ENCODE measurements around the gene ATAD3A.
"Not testable (repeated sequence)": the region's sequence is repeated elsewhere in the genome, so short reads cannot be mapped to it uniquely, and the experiment has no call there.

Gene ATAD3A

GRCh38 chr1:1489861-1490260 is 22.1 kb upstream of the ATAD3A start:
- DNase-seq (ENCODE audit: low read depth) = no peak

- no peak for DNase-seq (ENCODE audit: low read depth)
These were observed 21.2 kb upstream of the ATAD3A start for GRCh38 chr1:1490633-1491230.

GRCh38 chr1:1491601-1492000 is 20.4 kb upstream of the ATAD3A start:
- DNase-seq (ENCODE audit: low read depth) = no peak

- not testable (repeated sequence) for DNase-seq (ENCODE audit: low read depth)
These were observed 17.7 kb upstream of the ATAD3A start for GRCh38 chr1:1494311-1494710.

- DNase-seq (ENCODE audit: low read depth) = not testable (repeated sequence)
These were observed 16.4 kb upstream of the ATAD3A start for GRCh38 chr1:1495461-1495975.

- peak; percentile 43 for DNase-seq (ENCODE audit: low read depth)
These were observed 7.1 kb upstream of the ATAD3A start for GRCh38 chr1:1504777-1505365.

GRCh38 chr1:1505366-1505798 is 6.6 kb upstream of the ATAD3A start:
- not testable (repeated sequence) for DNase-seq (ENCODE audit: low read depth)

GRCh38 chr1:1505801-1506200 is 6.2 kb upstream of the ATAD3A start:
- DNase-seq (ENCODE audit: low read depth) = not testable (repeated sequence)

- DNase-seq (ENCODE audit: low read depth) = no peak
These were observed 4.7 kb upstream of the ATAD3A start for GRCh38 chr1:1507305-1507704.

- DNase-seq (ENCODE audit: low read depth) = not testable (repeated sequence)
These were observed 3.0 kb upstream of the ATAD3A start for GRCh38 chr1:1508775-1509464.

GRCh38 chr1:1509465-1509850 is 2.5 kb upstream of the ATAD3A start:
- DNase-seq (ENCODE audit: low read depth) = not testable (repeated sequence)

- DNase-seq (ENCODE audit: low read depth) = no peak
These were observed 940 bp upstream of the ATAD3A start for GRCh38 chr1:1510912-1511532.

GRCh38 chr1:1512425-1512824 is 463 bp downstream of the ATAD3A start:
- DNase-seq (ENCODE audit: low read depth) = not testable (repeated sequence)

- not testable (repeated sequence) for DNase-seq (ENCODE audit: low read depth)
These were observed 1.7 kb downstream of the ATAD3A start for GRCh38 chr1:1513675-1514074.

- not testable (repeated sequence) for DNase-seq (ENCODE audit: low read depth)
These were observed 2.4 kb downstream of the ATAD3A start for GRCh38 chr1:1514376-1514775.

- DNase-seq (ENCODE audit: low read depth) = not testable (repeated sequence)
These were observed 5.0 kb downstream of the ATAD3A start for GRCh38 chr1:1516923-1517322.

- no peak for DNase-seq (ENCODE audit: low read depth)
These were observed 6.1 kb downstream of the ATAD3A start for GRCh38 chr1:1517973-1518620.

GRCh38 chr1:1518621-1519007 is 6.7 kb downstream of the ATAD3A start:
- not testable (repeated sequence) for DNase-seq (ENCODE audit: low read depth)

GRCh38 chr1:1519805-1520505 is 8.0 kb downstream of the ATAD3A start:
- not testable (repeated sequence) for DNase-seq (ENCODE audit: low read depth)

- DNase-seq (ENCODE audit: low read depth) = no peak
These were observed 9.4 kb downstream of the ATAD3A start for GRCh38 chr1:1521331-1521730.

GRCh38 chr1:1522536-1522935 is 10.6 kb downstream of the ATAD3A start:
- DNase-seq (ENCODE audit: low read depth) = not testable (repeated sequence)
